H1 (cell line): ENCODE results near the gene PLOD1. TPM values are rescaled to one million over a fixed set of nuclear protein-coding genes. Genes with fewer than 3 reads are reported as not detected.

Experiments
- CTCF ChIA-PET: fragments of 300-600 bp; sonication (Branson Sonifier 250); formaldehyde crosslinking; loops from one replicate; lab custom pipeline; 2021; ENCODE audit not compliant: partially characterized antibody; lab: Charles Lee
- POLR2A ChIA-PET: fragments of 300-600 bp; sonication (Branson Sonifier 250); formaldehyde crosslinking; loops from one replicate; lab custom pipeline; 2021; ENCODE audit warnings: inconsistent platforms; ENCODE audit not compliant: partially characterized antibody; lab: Charles Lee
- DNase-seq, 2 experiments: peaks; one replicate each; pipeline versions ENCODE4 v3.0.0 to v3.0.0-alpha.2; 2010 to 2022; ENCODE audit warnings: low spot score in 2 of 2, low read depth in 1 of 2, mixed read lengths in 1 of 2
- FAIRE-seq: peaks from 2 replicates; lab custom pipeline; 2011; peaks lifted over from hg19 to GRCh38; lab: Jason Lieb, UNC
- H2AFZ ChIP-seq: 2 replicates; pipeline ENCODE4 v1.8.1; 2012; ENCODE audit warnings: low read length, inconsistent platforms
- H2AK5ac ChIP-seq: 2 replicates; pipeline ENCODE4 v1.6.1; 2013; ENCODE audit warnings: low read depth, low read length
- H2BK120ac ChIP-seq: replicated peaks from 2 replicates; pipeline ENCODE3; 2013; ENCODE audit warnings: low read depth, low read length, inconsistent platforms
- H2BK12ac ChIP-seq: 2 replicates; pipeline ENCODE4 v1.6.1; 2013; ENCODE audit warnings: low read depth, low read length
- H2BK15ac ChIP-seq: 2 replicates; pipeline ENCODE4 v1.6.1; 2013; ENCODE audit warnings: low read length
- H2BK20ac ChIP-seq: 2 replicates; pipeline ENCODE4 v1.6.1; 2013; ENCODE audit warnings: low read length
- H2BK5ac ChIP-seq: 2 replicates; pipeline ENCODE4 v1.6.1; 2013; ENCODE audit warnings: low read depth, low read length
- H3K14ac ChIP-seq: 2 replicates; pipeline ENCODE4 v1.6.1; 2013; ENCODE audit warnings: inconsistent platforms; ENCODE audit not compliant: insufficient read length
- H3K18ac ChIP-seq: 2 replicates; pipeline ENCODE4 v1.6.1; 2013; ENCODE audit warnings: low read length; ENCODE audit errors: extremely low read depth
- H3K23ac ChIP-seq: 2 replicates; pipeline ENCODE4 v1.6.1; 2013; ENCODE audit warnings: inconsistent platforms; ENCODE audit not compliant: insufficient read length
- H3K23me2 ChIP-seq: 2 replicates; pipeline ENCODE4 v1.6.1; 2013; ENCODE audit warnings: low read depth, low read length
- H3K27ac ChIP-seq: 2 replicates; pipeline ENCODE4 v1.6.1; 2011; ENCODE audit warnings: low read depth, low read length, inconsistent platforms
- H3K27me3 ChIP-seq, 4 experiments: replicated peaks in 1 of 4; 1 replicate in 1 of 4; 2 replicates in 3 of 4; pipeline versions ENCODE4 v1.6.1 to v1.8.1; 2011 to 2013; ENCODE audit warnings: low read length in 3 of 4, mild to moderate bottlenecking in 3 of 4, inconsistent platforms in 2 of 4, mixed read lengths in 2 of 4, moderate library complexity in 1 of 4; ENCODE audit not compliant: control insufficient read depth in 3 of 4, insufficient read depth in 3 of 4; ENCODE audit errors: extremely low read depth in 1 of 4
- H3K36me3 ChIP-seq, 4 experiments: 2 replicates each; pipeline versions ENCODE4 v1.6.1 to v1.8.1; 2011 to 2013; ENCODE audit warnings: mild to moderate bottlenecking in 4 of 4, low read length in 3 of 4, moderate library complexity in 2 of 4, control low read depth in 1 of 4, inconsistent platforms in 1 of 4; ENCODE audit not compliant: insufficient read depth in 4 of 4, control insufficient read depth in 2 of 4
- H3K4ac ChIP-seq: replicated peaks from 2 replicates; pipeline ENCODE3; 2013; ENCODE audit warnings: low read length, low read depth, mixed read lengths, inconsistent platforms; ENCODE audit not compliant: insufficient read length
- H3K4me1 ChIP-seq, 4 experiments: replicated peaks in 1 of 4; 1 replicate in 1 of 4; 2 replicates in 3 of 4; pipeline versions ENCODE4 v1.6.1 to v1.8.1; 2011 to 2013; ENCODE audit warnings: low read length in 3 of 4, inconsistent platforms in 2 of 4, mixed read lengths in 1 of 4; ENCODE audit not compliant: insufficient read depth in 4 of 4, control insufficient read depth in 3 of 4
- H3K4me2 ChIP-seq, 2 experiments: 2 replicates each; pipeline versions ENCODE4 v1.6.1 to v1.8.1; 2011 to 2013; ENCODE audit warnings: low read depth in 2 of 2, low read length in 2 of 2, control low read depth in 1 of 2, inconsistent platforms in 1 of 2, mild to moderate bottlenecking in 1 of 2; ENCODE audit not compliant: insufficient read depth in 1 of 2
- H3K4me3 ChIP-seq, 4 experiments: fragments of 200-600, 300-600 bp in 1 of 4; sonication (generic), shearing (Covaris generic), sonication (Bioruptor Twin) in 1 of 4; 2 replicates each; pipeline versions ENCODE4 v1.5.1 to v1.8.1; 2011 to 2016; ENCODE audit warnings: low read length in 4 of 4, low read depth in 3 of 4, control low read depth in 2 of 4, inconsistent platforms in 2 of 4, mild to moderate bottlenecking in 2 of 4, mixed read lengths in 1 of 4, moderate library complexity in 1 of 4; ENCODE audit not compliant: insufficient read depth in 2 of 4; ENCODE audit errors: extremely low read depth in 1 of 4
- H3K56ac ChIP-seq: replicated peaks from 2 replicates; pipeline ENCODE3; 2013; ENCODE audit warnings: low read depth, mild to moderate bottlenecking, mixed read lengths, low read length, inconsistent platforms; ENCODE audit not compliant: insufficient read length
- H3K79me1 ChIP-seq: 2 replicates; pipeline ENCODE4 v1.6.1; 2013; ENCODE audit warnings: low read depth, low read length, control low read depth
- H3K79me2 ChIP-seq, 2 experiments: 2 replicates each; pipeline versions ENCODE4 v1.6.1 to v1.8.1; 2012 to 2013; ENCODE audit warnings: low read length in 2 of 2, mild to moderate bottlenecking in 2 of 2, inconsistent platforms in 1 of 2; ENCODE audit not compliant: insufficient read depth in 2 of 2, control insufficient read depth in 1 of 2
- H3K9ac ChIP-seq, 4 experiments: replicated peaks in 1 of 4; 1 replicate in 1 of 4; 2 replicates in 3 of 4; pipeline versions ENCODE4 v1.6.1 to v1.8.1; 2011 to 2013; ENCODE audit warnings: low read depth in 3 of 4, low read length in 3 of 4, control low read depth in 2 of 4, mild to moderate bottlenecking in 2 of 4, moderate library complexity in 2 of 4, inconsistent platforms in 1 of 4; ENCODE audit errors: extremely low read depth in 1 of 4
- H3K9me3 ChIP-seq, 2 experiments: 2 replicates each; pipeline versions ENCODE4 v1.6.1 to v1.8.1; 2012 to 2013; ENCODE audit warnings: mild to moderate bottlenecking in 2 of 2, moderate library complexity in 2 of 2, control low read depth in 1 of 2, inconsistent platforms in 1 of 2, low read depth in 1 of 2, low read length in 1 of 2, mixed read lengths in 1 of 2; ENCODE audit not compliant: insufficient read depth in 2 of 2
- H4K20me1 ChIP-seq, 2 experiments: replicated peaks in 1 of 2; 2 replicates each; pipeline versions ENCODE3 to v1.8.1; 2011 to 2013; ENCODE audit warnings: inconsistent platforms in 2 of 2, low read length in 2 of 2, mild to moderate bottlenecking in 1 of 2; ENCODE audit not compliant: insufficient read depth in 2 of 2, control insufficient read depth in 1 of 2
- H4K5ac ChIP-seq: 2 replicates; pipeline ENCODE4 v1.6.1; 2013; ENCODE audit warnings: low read length, low read depth, mixed read lengths, inconsistent platforms; ENCODE audit not compliant: insufficient read length
- H4K8ac ChIP-seq: 2 replicates; pipeline ENCODE4 v1.8.0; 2013; ENCODE audit warnings: mild to moderate bottlenecking, moderate library complexity, low read length, inconsistent platforms; ENCODE audit not compliant: insufficient read depth; ENCODE audit errors: extremely low read depth
- H4K91ac ChIP-seq: replicated peaks from 2 replicates; pipeline ENCODE3; 2013; ENCODE audit warnings: low read length, mixed read lengths, inconsistent platforms; ENCODE audit not compliant: insufficient read length
- EGR1 ChIP-seq: IDR thresholded peaks from 2 replicates; pipeline ENCODE4 v1.6.1; 2011; ENCODE audit warnings: low read depth, low read length, borderline replicate concordance
- HDAC6 ChIP-seq: IDR thresholded peaks from one replicate; pipeline ENCODE4 v1.7.1; 2012; ENCODE audit warnings: low read depth, mild to moderate bottlenecking, inconsistent platforms, low read length, moderate library complexity
- SIN3A ChIP-seq, 2 experiments: IDR thresholded peaks in 1 of 2; conservative IDR thresholded peaks in 1 of 2; 2 replicates each; pipeline ENCODE4 v1.6.1; 2011 to 2012; ENCODE audit warnings: low read length in 2 of 2, improper control_type of control experiment in 1 of 2, low read depth in 1 of 2, mild to moderate bottlenecking in 1 of 2
- WGBS, 2 experiments: shearing (Covaris generic) in 1 of 2; methylation state at CpG; one replicate each; pipeline versions ENCODE4 v1.1.6 to v1.1.7; 2013 to 2015; ENCODE audit warnings: low lambda C conversion rate in 2 of 2, mixed read lengths in 2 of 2, inconsistent platforms in 1 of 2, low coverage in 1 of 2, missing lambda C conversion rate in 1 of 2; ENCODE audit not compliant: insufficient replicate concordance in 2 of 2, insufficient coverage in 1 of 2, insufficient read length in 1 of 2; ENCODE audit errors: extremely low coverage in 1 of 2, missing lambda C conversion rate in 1 of 2; 5-methylcytosine and 5-hydroxymethylcytosine counted together
- polyA plus RNA-seq, 7 experiments: library from polyadenylated mRNA; depleted of rRNA in 3 of 7; stranded (reverse) in 5 of 7; unstranded in 2 of 7; fragments of >200 nt in 5 of 7; fragments of 200-250 nt in 2 of 7; gene quantifications; 1 replicate in 5 of 7; 2 replicates in 1 of 7; 4 replicates in 1 of 7; pipeline versions ENCODE4 v1.2.1 to v1.2.3, GENCODE V29; 2011 to 2013; ENCODE audit warnings: missing spikeins in 2 of 7, mixed read lengths in 2 of 7
- total RNA-seq: library from RNA; stranded (reverse); fragmentation: NEBNext Ultra II Directional; extraction: Animal tissue kit (Norgen Biotek cat#: 25700); gene quantifications from 2 replicates; pipeline ENCODE4 v1.2.1, GENCODE V29; 2021

Gene PLOD1
- total and polyA plus RNA-seq, 2 of the 8 experiments (the other 6 are each of a cell fraction or from before 2014, with no cell fraction given) = 44.9 to 51.8 TPM

GRCh38 chr1:11924334-11925195 is 10.0 kb upstream of the PLOD1 start:
- peaks cover 6% of the 10 kb centered on the region; the same call in 1 of the 2 replicates for H3K23me2 ChIP-seq
- H2BK5ac ChIP-seq = no peak overlapping the region
- TF ChIP-seq HDAC6 (no peak), SIN3A (conservative IDR thresholded peaks at IDR 0.05 in 1 of 2, IDR thresholded peaks at IDR 0.05 in 1 of 2; ENCODE audit: low read depth in 1 of 2, low read length in 2 of 2) (no peak), EGR1 (no peak)
- H4K91ac ChIP-seq = no peak overlapping the region
- no peak overlapping the region for H2BK15ac ChIP-seq
- peaks cover 6 to 17% of the 10 kb centered on the region in 2 experiments for H4K20me1 ChIP-seq
- H3K23ac ChIP-seq = no peak overlapping the region
- H2BK20ac ChIP-seq = no peak overlapping the region
- H3K56ac ChIP-seq = no peak overlapping the region
- peaks cover 5 to 8% (median 6%) of the 10 kb centered on the region in 4 experiments; a peak in 5 of 7 replicates for H3K4me1 ChIP-seq
- peaks cover 5 to 24% (median 17%) of the 10 kb centered on the region in 4 experiments; a peak in 5 of 8 replicates for H3K36me3 ChIP-seq
- H2AFZ ChIP-seq = no peak overlapping the region
- no peak overlapping the region for H2BK12ac ChIP-seq
- ChIA-PET POLR2A (interaction anchor here (2.1 to 8.8 kb wide), 4 partner anchors 10 to 20 kb away, joined by 6 to 130 read pairs (median 34); partner anchors contain the start of gene PLOD1), CTCF (interaction anchor here (0.9 kb wide), 1 partner anchor 42 kb away, joined by 3 read pairs; no protein-coding TSS in a partner anchor)
- H4K5ac ChIP-seq = no peak overlapping the region
- peak overlapping the region; percentile 43 to 53 (median 48); a peak in 7 of 8 replicates for H3K4me3 ChIP-seq
- H3K79me1 ChIP-seq = peaks cover 14% of the 10 kb centered on the region
- H3K4ac ChIP-seq = no peak overlapping the region
- H3K27ac ChIP-seq = no peak overlapping the region
- peak overlapping the region; percentile 73 to 79 for H3K4me2 ChIP-seq
- H3K14ac ChIP-seq = no peak overlapping the region
- H4K8ac ChIP-seq = no peak overlapping the region
- FAIRE-seq (no peak), DNase-seq (no peak)
- peak overlapping the region in 1 of 4 experiments; percentile 16; a peak in 1 of 7 replicates for H3K9ac ChIP-seq
- no peaks in the 10 kb centered on the region for H3K27me3 ChIP-seq
- H3K18ac ChIP-seq = no peak overlapping the region
- H3K79me2 ChIP-seq = peaks cover 4 to 23% of the 10 kb centered on the region in 2 experiments; a peak in 3 of 4 replicates
- no peaks in the 10 kb centered on the region for H3K9me3 ChIP-seq
- H2AK5ac ChIP-seq = no peak overlapping the region
- no peak overlapping the region for H2BK120ac ChIP-seq
- 76% methylated on average over 16 of the region's 16 CpGs; no CpG with 5 or more reads in 1 of the 2 experiments for WGBS, 2 experiments
